DOHH2 (cell line): Measurements from ENCODE around the gene FOXN4.
"Not testable (repeated sequence)": the region's sequence is repeated elsewhere in the genome, so short reads cannot be mapped to it uniquely, and the experiment has no call there.

Source experiments
- H3F3A ChIP-seq: fragments of 200-600 bp; sonication (generic), shearing (Covaris generic); 2 replicates; pipeline ENCODE4 v1.6.0; 2016; ENCODE audit warnings: antibody characterized with exemption, mild to moderate bottlenecking; ENCODE audit not compliant: control insufficient read depth, insufficient read depth
- H3K27ac ChIP-seq: fragments of 200-600 bp; sonication (generic); 2 replicates; pipeline ENCODE4 v1.5.1; 2014; ENCODE audit warnings: low read depth, mild to moderate bottlenecking, low read length, moderate library complexity
- H3K27me3 ChIP-seq: fragments of 200-600 bp; sonication (generic); 2 replicates; pipeline ENCODE4 v1.6.1; 2014; ENCODE audit warnings: mild to moderate bottlenecking, low read length, mixed read lengths; ENCODE audit not compliant: control insufficient read depth
- H3K36me3 ChIP-seq: fragments of 200-600 bp; sonication (generic); 2 replicates; pipeline ENCODE4 v1.6.1; 2014; ENCODE audit warnings: mild to moderate bottlenecking, low read length, moderate library complexity, mixed read lengths; ENCODE audit not compliant: control insufficient read depth
- H3K4me1 ChIP-seq: fragments of 200-600 bp; sonication (generic); 2 replicates; pipeline ENCODE4 v1.6.1; 2014; ENCODE audit warnings: mild to moderate bottlenecking, low read length, mixed read lengths; ENCODE audit not compliant: control insufficient read depth
- H3K4me2 ChIP-seq: fragments of 200-600 bp; sonication (generic); 2 replicates; pipeline ENCODE4 v1.6.0; 2014; ENCODE audit warnings: mild to moderate bottlenecking, low read length, moderate library complexity
- H3K4me3 ChIP-seq: fragments of 200-600 bp; sonication (generic); 2 replicates; pipeline ENCODE4 v1.5.1; 2014; ENCODE audit warnings: mild to moderate bottlenecking, low read length, mixed read lengths
- H3K79me2 ChIP-seq: fragments of 200-600 bp; sonication (generic); 2 replicates; pipeline ENCODE4 v1.6.1; 2014; ENCODE audit warnings: mild to moderate bottlenecking, low read length, mixed read lengths; ENCODE audit not compliant: control insufficient read depth
- H3K9me2 ChIP-seq: fragments of 200-600 bp; sonication (generic); replicated peaks from 2 replicates; pipeline ENCODE4 v1.6.1; 2014; ENCODE audit warnings: mild to moderate bottlenecking, low read length, mixed read lengths; ENCODE audit not compliant: control insufficient read depth
- H3K9me3 ChIP-seq: fragments of 200-600 bp; sonication (generic); 2 replicates; pipeline ENCODE4 v1.6.1; 2014; ENCODE audit warnings: antibody characterized with exemption, low read length, mixed read lengths; ENCODE audit not compliant: control insufficient read depth, insufficient read depth
- H4K20me1 ChIP-seq: fragments of 200-600 bp; sonication (generic); 2 replicates; pipeline ENCODE4 v1.6.0; 2014; ENCODE audit warnings: low read depth, mild to moderate bottlenecking, antibody characterized with exemption, low read length, moderate library complexity; ENCODE audit not compliant: control insufficient read depth, insufficient read depth
- CTCF ChIP-seq: fragments of 200-600 bp; sonication (generic); IDR thresholded peaks from one replicate; pipeline ENCODE4 v1.5.1; 2014; ENCODE audit warnings: antibody characterized with exemption, mild to moderate bottlenecking, low read depth, low read length; ENCODE audit not compliant: poor library complexity, severe bottlenecking
- EZH2phosphoT487 ChIP-seq: fragments of 200-600 bp; sonication (generic); IDR thresholded peaks from 2 replicates; pipeline ENCODE4 v1.6.1; 2017; ENCODE audit warnings: borderline replicate concordance, mild to moderate bottlenecking, antibody characterized with exemption, low read length, moderate library complexity, mixed read lengths

Gene FOXN4

GRCh38 chr12:109329003-109329402, 19.9 kb upstream of the FOXN4 start:
- Histone ChIP-seq H3K79me2 (no peaks in the 10 kb centered on the region), H3K27me3 (peaks cover 12% of the 10 kb centered on the region), H3K36me3 (no peaks in the 10 kb centered on the region), H3K4me3 (no peak overlapping the region), H3K27ac (no peak overlapping the region), H3K9me2 (no peaks in the 10 kb centered on the region), H3K4me2 (no peak overlapping the region), H3K4me1 (no peaks in the 10 kb centered on the region), H3K9me3 (no peaks in the 10 kb centered on the region), H3F3A (no peaks in the 10 kb centered on the region), H4K20me1 (no peaks in the 10 kb centered on the region)
- TF ChIP-seq CTCF (no peak), EZH2phosphoT487 (no peak)

- H3K27ac ChIP-seq, H3K4me1 ChIP-seq, H3K79me2 ChIP-seq, H3K9me3 ChIP-seq, H3K4me2 ChIP-seq, H3K36me3 ChIP-seq, H4K20me1 ChIP-seq, H3K9me2 ChIP-seq, H3F3A ChIP-seq, H3K4me3 ChIP-seq: not testable (repeated sequence)
- peaks cover 11% of the 10 kb centered on the region; the same call in 1 of the 2 replicates for H3K27me3 ChIP-seq
These were observed 12.2 kb upstream of the FOXN4 start for GRCh38 chr12:109321294-109321693.

- H3K4me3 ChIP-seq: peak overlapping the region; percentile 77
- no peaks in the 10 kb centered on the region for H3F3A ChIP-seq
- peaks cover 19% of the 10 kb centered on the region for H3K4me1 ChIP-seq
- TF ChIP-seq EZH2phosphoT487: no peak; the same call in 1 of the 2 replicates
- TF ChIP-seq CTCF: no peak
- peak overlapping the region; percentile 22; the same call in 1 of the 2 replicates for H3K27ac ChIP-seq
- no peaks in the 10 kb centered on the region for H3K36me3 ChIP-seq
- peaks cover 23% of the 10 kb centered on the region for H3K27me3 ChIP-seq
- H3K79me2 ChIP-seq: no peaks in the 10 kb centered on the region
- no peaks in the 10 kb centered on the region for H4K20me1 ChIP-seq
- H3K9me3 ChIP-seq: no peaks in the 10 kb centered on the region
- H3K4me2 ChIP-seq: peak overlapping the region; percentile 80
- no peaks in the 10 kb centered on the region for H3K9me2 ChIP-seq
These were observed 1.4 kb upstream of the FOXN4 start for GRCh38 chr12:109310247-109311125.

GRCh38 chr12:109309381-109310246, 530 bp upstream of the FOXN4 start:
- Histone ChIP-seq H3F3A (no peaks in the 10 kb centered on the region), H3K9me2 (no peaks in the 10 kb centered on the region), H3K4me2 (peak overlapping the region; percentile 80), H3K27ac (peak overlapping the region; percentile 22; the same call in 1 of the 2 replicates), H3K27me3 (peaks cover 25% of the 10 kb centered on the region), H4K20me1 (no peaks in the 10 kb centered on the region), H3K9me3 (no peaks in the 10 kb centered on the region), H3K36me3 (no peaks in the 10 kb centered on the region), H3K4me1 (peaks cover 19% of the 10 kb centered on the region), H3K4me3 (peak overlapping the region; percentile 77), H3K79me2 (no peaks in the 10 kb centered on the region)
- TF ChIP-seq CTCF (no peak), EZH2phosphoT487 (no peak; the same call in 1 of the 2 replicates)
